ENCODE results near the gene TMED10.
"Not testable (repeated sequence)": the region's sequence is repeated elsewhere in the genome, so short reads cannot be mapped to it uniquely, and the experiment has no call there.

TMED10 gene

GRCh38 chr14:75188520-75189268, 12.3 kb upstream of the TMED10 start:
- DNase-seq: no peak

- DNase-seq: no peak
These were observed 11.7 kb upstream of the TMED10 start for GRCh38 chr14:75188086-75188485.

GRCh38 chr14:75186953-75187352, 10.5 kb upstream of the TMED10 start:
- no peak for DNase-seq

GRCh38 chr14:75185251-75186040, 9.0 kb upstream of the TMED10 start:
- no peak for DNase-seq

- DNase-seq: no peak
These were observed 8.1 kb upstream of the TMED10 start for GRCh38 chr14:75184492-75184891.

GRCh38 chr14:75184039-75184438, 7.6 kb upstream of the TMED10 start:
- DNase-seq: no peak

- no peak for DNase-seq
These were observed 6.8 kb upstream of the TMED10 start for GRCh38 chr14:75183225-75183624.

GRCh38 chr14:75182821-75183220, 6.4 kb upstream of the TMED10 start:
- no peak for DNase-seq

- not testable (repeated sequence) for DNase-seq
These were observed 5.8 kb upstream of the TMED10 start for GRCh38 chr14:75182163-75182562.

- no peak for DNase-seq
These were observed 5.1 kb upstream of the TMED10 start for GRCh38 chr14:75181293-75182062.

- DNase-seq: no peak
These were observed 703 bp downstream of the TMED10 start for GRCh38 chr14:75175677-75176141.

GRCh38 chr14:75174066-75174465, 2.3 kb downstream of the TMED10 start:
- no peak for DNase-seq

- no peak for DNase-seq
These were observed 5.6 kb downstream of the TMED10 start for GRCh38 chr14:75170772-75171171.

GRCh38 chr14:75168586-75169335, 7.7 kb downstream of the TMED10 start:
- DNase-seq: no peak

GRCh38 chr14:75167325-75167724, 9.1 kb downstream of the TMED10 start:
- DNase-seq: no peak

GRCh38 chr14:75165586-75166391, 10.6 kb downstream of the TMED10 start:
- DNase-seq: no peak

GRCh38 chr14:75164809-75165208, 11.6 kb downstream of the TMED10 start:
- no peak for DNase-seq

GRCh38 chr14:75163677-75164076, 12.7 kb downstream of the TMED10 start:
- no peak for DNase-seq

- DNase-seq: no peak
These were observed 13.8 kb downstream of the TMED10 start for GRCh38 chr14:75162631-75163030.

- DNase-seq: no peak
These were observed 17.4 kb downstream of the TMED10 start for GRCh38 chr14:75158843-75159614.

GRCh38 chr14:75156901-75157300, 19.5 kb downstream of the TMED10 start:
- DNase-seq: no peak
